A549 (cell line): ENCODE measurements around the gene VGLL3. TPM values are rescaled to one million over a fixed set of nuclear protein-coding genes. Genes with fewer than 3 reads are reported as not detected.

Source experiments
- ATAC-seq, 2 experiments: fragments of 200-7000 bp in 1 of 2; fragments of >200 bp in 1 of 2; cut with Nextera tagmentation in 1 of 2; cut with Tn5 transposase in 1 of 2; 3 replicates each; pipeline versions ENCODE4 v1.8.0 to v1.9.1; 2018 to 2020; ENCODE audit warnings: mild to moderate bottlenecking in 1 of 2, moderate library complexity in 1 of 2
- CTCF ChIA-PET: fragments of 300-600 bp; sonication (Branson Sonifier 250); formaldehyde crosslinking; extraction: SDS; loops from one replicate; lab custom pipeline; 2021; ENCODE audit warnings: antibody characterized with exemption, inconsistent platforms; lab: Yijun Ruan, JAX
- POLR2A ChIA-PET: fragments of 350-600 bp; formaldehyde crosslinking; extraction: SDS; loops from one replicate; lab custom pipeline; 2021; ENCODE audit warnings: antibody characterized with exemption, inconsistent platforms; lab: Yijun Ruan, JAX
- DNase-seq, 2 experiments: peaks; one replicate each; pipeline versions ENCODE4 v3.0.0 to v3.0.0-alpha.2; 2011 to 2016; ENCODE audit warnings: low read depth in 1 of 2, low spot score in 1 of 2
- FAIRE-seq: peaks from 2 replicates; lab custom pipeline; 2011; peaks lifted over from hg19 to GRCh38; lab: Jason Lieb, UNC
- H3K27ac ChIP-seq, 2 experiments: fragments of >200 bp; sonication (Bioruptor Twin); formaldehyde crosslinking; 3 replicates each; pipeline ENCODE4 v1.5.1; 2016 to 2017
- H3K4me1 ChIP-seq: fragments of >200 bp; sonication (Bioruptor Twin); formaldehyde crosslinking; 3 replicates; pipeline ENCODE4 v1.6.1; 2016
- H3K4me2 ChIP-seq: fragments of >200 bp; sonication (Bioruptor Twin); formaldehyde crosslinking; 3 replicates; pipeline ENCODE4 v1.6.1; 2016
- H3K4me3 ChIP-seq: fragments of >200 bp; sonication (Bioruptor Twin); formaldehyde crosslinking; 3 replicates; pipeline ENCODE4 v1.5.1; 2016
- H3K9me3 ChIP-seq: fragments of >200 bp; sonication (Bioruptor Twin); formaldehyde crosslinking; 3 replicates; pipeline ENCODE4 v1.6.1; 2016
- BHLHE40 ChIP-seq: IDR thresholded peaks from 2 replicates; pipeline ENCODE4 v1.6.1; 2012; ENCODE audit warnings: low read depth, low read length, inconsistent platforms
- CEBPB ChIP-seq, 2 experiments: fragments of >200 bp in 1 of 2; sonication (Bioruptor Twin) in 1 of 2; formaldehyde crosslinking in 1 of 2; IDR thresholded peaks; 2 replicates each; pipeline ENCODE4 v1.6.1; 2012 to 2016
- CHD4 ChIP-seq: fragments of 200-600 bp; sonication (generic); IDR thresholded peaks from 2 replicates; pipeline ENCODE4 v1.6.1; 2016; ENCODE audit warnings: antibody characterized with exemption, mild to moderate bottlenecking, borderline replicate concordance
- FOSB ChIP-seq: fragments of 250-450 bp; sonication (Bioruptor Pico); IDR thresholded peaks from 2 replicates; pipeline ENCODE4 v1.5.0; 2020; ENCODE audit warnings: mild to moderate bottlenecking, moderate library complexity
- FOSL2 ChIP-seq, 2 experiments: fragments of 450-650 bp in 1 of 2; fragments of >200 bp in 1 of 2; sonication (Bioruptor Twin) in 1 of 2; formaldehyde crosslinking; IDR thresholded peaks; 2 replicates each; pipeline versions ENCODE4 v1.5.0 to v1.6.1; 2016 to 2020; ENCODE audit warnings: mild to moderate bottlenecking in 1 of 2, moderate library complexity in 1 of 2
- GATA3 ChIP-seq: IDR thresholded peaks from 2 replicates; pipeline ENCODE4 v1.6.1; 2012; ENCODE audit warnings: borderline replicate concordance
- HOXB13 ChIP-seq: fragments of 250-450 bp; sonication (Bioruptor Pico); IDR thresholded peaks from 2 replicates; pipeline ENCODE4 v1.5.0; 2020; ENCODE audit warnings: low read depth, mild to moderate bottlenecking, moderate library complexity
- HOXB5 ChIP-seq: fragments of 250-450 bp; sonication (Bioruptor Pico); IDR thresholded peaks from 2 replicates; pipeline ENCODE4 v1.5.0; 2020; ENCODE audit warnings: mild to moderate bottlenecking, moderate library complexity
- JUN ChIP-seq, 2 experiments: fragments of >200 bp; sonication (Bioruptor Twin); formaldehyde crosslinking; IDR thresholded peaks; 2 replicates in 1 of 2; 3 replicates in 1 of 2; pipeline ENCODE4 v1.6.1; 2016 to 2017
- JUNB ChIP-seq: fragments of >200 bp; sonication (Bioruptor Twin); formaldehyde crosslinking; IDR thresholded peaks from 2 replicates; pipeline ENCODE4 v1.6.1; 2016
- KDM1A ChIP-seq: fragments of 200-600 bp; sonication (generic); IDR thresholded peaks from 2 replicates; pipeline ENCODE4 v1.6.1; 2016; ENCODE audit warnings: low read depth, mild to moderate bottlenecking
- KDM5A ChIP-seq: fragments of 200-600 bp; sonication (generic); IDR thresholded peaks from 2 replicates; pipeline ENCODE4 v1.6.1; 2016; ENCODE audit warnings: antibody characterized with exemption, mild to moderate bottlenecking
- MYC ChIP-seq: IDR thresholded peaks from 2 replicates; pipeline ENCODE4 v1.6.1; 2012; ENCODE audit warnings: mild to moderate bottlenecking, inconsistent platforms, low read length, improper control_type of control experiment, borderline replicate concordance
- NFE2L2 ChIP-seq: fragments of 150-350 bp; conservative IDR thresholded peaks from 2 replicates; pipeline ENCODE4 v1.6.1; 2014; ENCODE audit warnings: low read length
- NR3C1 ChIP-seq: fragments of >200 bp; sonication (Bioruptor Twin); formaldehyde crosslinking; IDR thresholded peaks from 3 replicates; pipeline ENCODE4 v1.6.1; 2017
- PHF8 ChIP-seq: fragments of 200-600 bp; sonication (generic); IDR thresholded peaks from 2 replicates; pipeline ENCODE4 v1.6.1; 2016; ENCODE audit warnings: low read depth, mild to moderate bottlenecking, antibody characterized with exemption, moderate library complexity, borderline replicate concordance
- RAD21 ChIP-seq, 2 experiments: fragments of >200 bp in 1 of 2; sonication (Bioruptor Twin) in 1 of 2; formaldehyde crosslinking in 1 of 2; IDR thresholded peaks in 1 of 2; conservative IDR thresholded peaks in 1 of 2; 2 replicates in 1 of 2; 3 replicates in 1 of 2; pipeline ENCODE4 v1.6.1; 2012 to 2018; ENCODE audit warnings: inconsistent platforms in 1 of 2
- RCOR1 ChIP-seq: fragments of 150-350 bp; IDR thresholded peaks from 2 replicates; pipeline ENCODE4 v1.6.1; 2014; ENCODE audit warnings: antibody characterized with exemption, low read length, low read depth
- RNF2 ChIP-seq: fragments of 200-600 bp; sonication (generic); IDR thresholded peaks from 2 replicates; pipeline ENCODE4 v1.6.1; 2016; ENCODE audit warnings: low read depth, mild to moderate bottlenecking, antibody characterized with exemption, moderate library complexity, borderline replicate concordance
- SMC3 ChIP-seq: fragments of >200 bp; sonication (Bioruptor Twin); formaldehyde crosslinking; IDR thresholded peaks from 3 replicates; pipeline ENCODE4 v1.6.1; 2018; ENCODE audit warnings: inconsistent platforms
- SREBF2 ChIP-seq: fragments of 450-650 bp; IDR thresholded peaks from 2 replicates; pipeline ENCODE4 v1.6.1; 2014; ENCODE audit warnings: mild to moderate bottlenecking, moderate library complexity
- TFCP2L1 ChIP-seq: fragments of 250-450 bp; sonication (Bioruptor Pico); IDR thresholded peaks from 2 replicates; pipeline ENCODE4 v1.5.0; 2021; ENCODE audit warnings: mild to moderate bottlenecking
- TP53 ChIP-seq: fragments of 250-450 bp; sonication (Bioruptor Pico); IDR thresholded peaks from 2 replicates; pipeline ENCODE4 v1.5.0; 2021; ENCODE audit warnings: mild to moderate bottlenecking, moderate library complexity
- ZNF302 ChIP-seq: fragments of 250-450 bp; sonication (Bioruptor Pico); IDR thresholded peaks from 2 replicates; pipeline ENCODE4 v1.9.0; 2021; ENCODE audit warnings: inconsistent platforms, mild to moderate bottlenecking, moderate library complexity
- ZSCAN20 ChIP-seq: fragments of 250-450 bp; sonication (Bioruptor Pico); IDR thresholded peaks from 2 replicates; pipeline ENCODE4 v1.8.0; 2022; ENCODE audit warnings: mild to moderate bottlenecking, moderate library complexity
- WGBS: methylation state at CpG from one replicate; pipeline ENCODE4 v1.1.6; 2017; ENCODE audit errors: missing lambda C conversion rate; 5-methylcytosine and 5-hydroxymethylcytosine counted together
- polyA plus RNA-seq, 4 experiments: library from polyadenylated mRNA; depleted of rRNA in 3 of 4; stranded (reverse); fragments of >200 nt; fragmentation: RNase III in 1 of 4; extraction: RNeasy Plus Mini Kit Qiagen cat#74134 plus additional on column Dnase treatment in 1 of 4; gene quantifications; 2 replicates in 3 of 4; 3 replicates in 1 of 4; pipeline ENCODE4 v1.2.3, GENCODE V29; 2011 to 2017
- TF ChIP-seq, protein P1 (sequence below): fragments of >200 bp; sonication (Bioruptor Twin); formaldehyde crosslinking; IDR thresholded peaks from 3 replicates; pipeline ENCODE4 v1.5.1; 2016
- TF ChIP-seq, protein P2 (sequence below): IDR thresholded peaks from 2 replicates; pipeline ENCODE4 v1.6.1; 2012
- TF ChIP-seq, protein P3 (sequence below): fragments of 450-650 bp; IDR thresholded peaks from 2 replicates; pipeline ENCODE4 v1.6.1; 2014; ENCODE audit warnings: antibody characterized with exemption
- TF ChIP-seq, protein P4 (sequence below): IDR thresholded peaks from 2 replicates; pipeline ENCODE4 v1.6.1; 2012; ENCODE audit warnings: low read depth, borderline replicate concordance

VGLL3 gene
- polyA plus RNA-seq, 2 of the 4 experiments (the other 2 are of a cell fraction) = 4.3 to 13.0 TPM

DNA sequence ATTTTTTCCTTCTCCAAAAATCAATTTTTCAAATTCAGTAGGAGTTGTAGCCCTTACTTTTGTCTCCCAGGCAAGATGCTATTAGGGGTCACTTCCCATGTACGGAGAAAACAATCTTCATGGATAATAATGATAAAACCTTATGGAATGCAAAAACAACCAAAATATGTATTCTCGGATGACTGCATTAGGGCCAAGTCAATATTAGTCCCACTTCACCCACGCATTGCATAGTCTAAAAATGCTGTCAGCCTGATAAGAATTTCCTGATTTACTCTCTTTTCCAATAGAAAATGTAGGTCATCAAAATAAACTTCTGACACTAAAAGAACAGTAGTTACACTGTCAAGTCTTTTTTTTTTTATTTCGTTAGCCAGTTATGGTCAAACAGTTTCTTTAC lies 2.7 kb downstream of the VGLL3 start:
- ATAC-seq (no peak), FAIRE-seq (no peak), DNase-seq (peak in 1 of 2 experiments; percentile 48)
- H3K4me2 ChIP-seq = peak overlapping the region; percentile 85
- TF ChIP-seq FOSL2 (IDR thresholded peaks at IDR 0.05) (no peak), FOSL2 (CRISPR knock-in tag; IDR thresholded peaks at IDR 0.05) (peak; percentile 66), PHF8 (no peak), HOXB13 (no peak), ZNF302 (CRISPR knock-in tag) (no peak), TFCP2L1 (no peak), JUN (IDR thresholded peaks at IDR 0.05) (no peak), KDM5A (no peak), SMC3 (no peak), JUNB (no peak), SREBF2 (no peak), KDM1A (no peak), CEBPB (IDR thresholded peaks at IDR 0.05) (0 out of 4 replicates have a peak, but pooled peaks of 1 of the 2 experiments have one; percentile 48), NR3C1 (no peak), BHLHE40 (no peak), RAD21 (conservative IDR thresholded peaks at IDR 0.05 in 1 of 2, IDR thresholded peaks at IDR 0.05 in 1 of 2) (no peak), MYC (no peak), FOSB (CRISPR knock-in tag) (no peak), GATA3 (peak; percentile 71; the same call in 1 of the 2 replicates)
- TF ChIP-seq, protein P1, sequence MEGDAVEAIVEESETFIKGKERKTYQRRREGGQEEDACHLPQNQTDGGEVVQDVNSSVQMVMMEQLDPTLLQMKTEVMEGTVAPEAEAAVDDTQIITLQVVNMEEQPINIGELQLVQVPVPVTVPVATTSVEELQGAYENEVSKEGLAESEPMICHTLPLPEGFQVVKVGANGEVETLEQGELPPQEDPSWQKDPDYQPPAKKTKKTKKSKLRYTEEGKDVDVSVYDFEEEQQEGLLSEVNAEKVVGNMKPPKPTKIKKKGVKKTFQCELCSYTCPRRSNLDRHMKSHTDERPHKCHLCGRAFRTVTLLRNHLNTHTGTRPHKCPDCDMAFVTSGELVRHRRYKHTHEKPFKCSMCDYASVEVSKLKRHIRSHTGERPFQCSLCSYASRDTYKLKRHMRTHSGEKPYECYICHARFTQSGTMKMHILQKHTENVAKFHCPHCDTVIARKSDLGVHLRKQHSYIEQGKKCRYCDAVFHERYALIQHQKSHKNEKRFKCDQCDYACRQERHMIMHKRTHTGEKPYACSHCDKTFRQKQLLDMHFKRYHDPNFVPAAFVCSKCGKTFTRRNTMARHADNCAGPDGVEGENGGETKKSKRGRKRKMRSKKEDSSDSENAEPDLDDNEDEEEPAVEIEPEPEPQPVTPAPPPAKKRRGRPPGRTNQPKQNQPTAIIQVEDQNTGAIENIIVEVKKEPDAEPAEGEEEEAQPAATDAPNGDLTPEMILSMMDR = no peak
- TF ChIP-seq, protein P2, sequence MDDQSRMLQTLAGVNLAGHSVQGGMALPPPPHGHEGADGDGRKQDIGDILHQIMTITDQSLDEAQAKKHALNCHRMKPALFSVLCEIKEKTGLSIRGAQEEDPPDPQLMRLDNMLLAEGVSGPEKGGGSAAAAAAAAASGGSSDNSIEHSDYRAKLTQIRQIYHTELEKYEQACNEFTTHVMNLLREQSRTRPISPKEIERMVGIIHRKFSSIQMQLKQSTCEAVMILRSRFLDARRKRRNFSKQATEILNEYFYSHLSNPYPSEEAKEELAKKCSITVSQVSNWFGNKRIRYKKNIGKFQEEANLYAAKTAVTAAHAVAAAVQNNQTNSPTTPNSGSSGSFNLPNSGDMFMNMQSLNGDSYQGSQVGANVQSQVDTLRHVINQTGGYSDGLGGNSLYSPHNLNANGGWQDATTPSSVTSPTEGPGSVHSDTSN = no peak
- TF ChIP-seq, protein P3, sequence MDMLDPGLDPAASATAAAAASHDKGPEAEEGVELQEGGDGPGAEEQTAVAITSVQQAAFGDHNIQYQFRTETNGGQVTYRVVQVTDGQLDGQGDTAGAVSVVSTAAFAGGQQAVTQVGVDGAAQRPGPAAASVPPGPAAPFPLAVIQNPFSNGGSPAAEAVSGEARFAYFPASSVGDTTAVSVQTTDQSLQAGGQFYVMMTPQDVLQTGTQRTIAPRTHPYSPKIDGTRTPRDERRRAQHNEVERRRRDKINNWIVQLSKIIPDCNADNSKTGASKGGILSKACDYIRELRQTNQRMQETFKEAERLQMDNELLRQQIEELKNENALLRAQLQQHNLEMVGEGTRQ = no peak
- H3K9me3 ChIP-seq = no peaks in the 10 kb centered on the region
- peak overlapping the region; percentile 84; the same call in 1 of the 3 replicates for H3K4me3 ChIP-seq
- H3K27ac ChIP-seq = no peak overlapping the region
- CTCF ChIA-PET = interaction anchor here (0.8 to 1.6 kb wide), 2 partner anchors 23 to 95 kb away, joined by 3 read pairs; no protein-coding TSS in a partner anchor
- 2% methylated on average over 4 of the region's 4 CpGs for WGBS
- POLR2A ChIA-PET = interaction anchor here (0.9 kb wide), 1 partner anchor 14 kb away, joined by 3 read pairs; no protein-coding TSS in a partner anchor
- H3K4me1 ChIP-seq = peaks cover 73% of the 10 kb centered on the region

DNA sequence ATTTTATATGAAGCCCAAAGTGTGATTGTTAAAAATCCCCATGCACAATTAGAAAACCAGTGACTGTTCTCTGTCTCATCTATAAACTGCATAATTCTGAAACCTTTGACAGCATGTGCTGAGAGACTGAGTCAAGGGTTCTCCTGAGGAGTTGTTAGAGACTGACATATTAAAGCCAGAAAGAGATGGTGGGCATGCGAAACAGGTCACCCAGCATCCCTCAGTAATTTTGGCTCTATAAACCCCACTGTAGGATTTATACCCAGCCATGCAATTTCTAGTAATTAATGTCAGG lies 3.6 kb downstream of the VGLL3 start:
- peak overlapping the region in 1 of 2 experiments; percentile 27; a peak in 1 of 6 replicates for H3K27ac ChIP-seq
- DNase-seq = no peak
- CTCF ChIA-PET = interaction anchor here (1.2 to 1.6 kb wide), 2 partner anchors 22 to 213 kb away, joined by 3 read pairs; no protein-coding TSS in a partner anchor
- no peaks in the 10 kb centered on the region for H3K9me3 ChIP-seq
- H3K4me1 ChIP-seq = peaks cover 72% of the 10 kb centered on the region
- no peak for ATAC-seq
- 85% methylated on average over 1 of the region's 1 CpG for WGBS
- POLR2A ChIA-PET = no interaction called here
- H3K4me3 ChIP-seq = no peak overlapping the region
- H3K4me2 ChIP-seq = peak overlapping the region; percentile 85
- TF ChIP-seq RCOR1 = no peak
- TF ChIP-seq, protein P3 = no peak
- no peak for TF ChIP-seq ZSCAN20 (CRISPR knock-in tag)
- no peak for TF ChIP-seq CHD4
- no peak for TF ChIP-seq SREBF2
- TF ChIP-seq TFCP2L1 = no peak
- TF ChIP-seq NFE2L2 = no peak
- no peak for TF ChIP-seq RNF2
- TF ChIP-seq, protein P4, sequence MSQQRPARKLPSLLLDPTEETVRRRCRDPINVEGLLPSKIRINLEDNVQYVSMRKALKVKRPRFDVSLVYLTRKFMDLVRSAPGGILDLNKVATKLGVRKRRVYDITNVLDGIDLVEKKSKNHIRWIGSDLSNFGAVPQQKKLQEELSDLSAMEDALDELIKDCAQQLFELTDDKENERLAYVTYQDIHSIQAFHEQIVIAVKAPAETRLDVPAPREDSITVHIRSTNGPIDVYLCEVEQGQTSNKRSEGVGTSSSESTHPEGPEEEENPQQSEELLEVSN = no peak
- no peak for TF ChIP-seq KDM1A
- no peak for TF ChIP-seq TP53 (CRISPR knock-in tag)
- no peak for TF ChIP-seq HOXB5 (CRISPR knock-in tag)
- TF ChIP-seq CEBPB (IDR thresholded peaks at IDR 0.05) = no peak
- TF ChIP-seq ZNF302 (CRISPR knock-in tag) = no peak
- no peak for FAIRE-seq
